Mesodermal cell (in vitro differentiated cells): Measurements from ENCODE around the gene ZFAND4.

Experiments used
- H3K27ac ChIP-seq: 2 replicates; pipeline ENCODE4 v1.7.0; 2013; ENCODE audit warnings: mild to moderate bottlenecking, low read depth, low read length, moderate library complexity; ENCODE audit not compliant: severe bottlenecking
- H3K36me3 ChIP-seq: 2 replicates; pipeline ENCODE4 v1.7.1; 2013; ENCODE audit warnings: mild to moderate bottlenecking, low read length, moderate library complexity; ENCODE audit not compliant: control insufficient read depth, insufficient read depth
- H3K4me1 ChIP-seq: one replicate; pipeline ENCODE4 v1.7.1; 2013; ENCODE audit warnings: mild to moderate bottlenecking, low read length; ENCODE audit not compliant: insufficient read depth, control insufficient read depth, poor library complexity, severe bottlenecking
- H3K4me3 ChIP-seq: 2 replicates; pipeline ENCODE4 v1.7.0; 2013; ENCODE audit warnings: low read length, control low read depth, mild to moderate bottlenecking; ENCODE audit not compliant: insufficient read depth, poor library complexity, severe bottlenecking; ENCODE audit errors: extremely low read depth
- H3K9me3 ChIP-seq: 2 replicates; pipeline ENCODE4 v1.7.1; 2013; ENCODE audit warnings: mild to moderate bottlenecking, low read length, moderate library complexity; ENCODE audit not compliant: control insufficient read depth
- WGBS, 2 experiments: methylation state at CpG; one replicate each; pipeline ENCODE4 v1.1.5; 2013; ENCODE audit warnings: missing lambda C conversion rate in 2 of 2; ENCODE audit not compliant: insufficient coverage in 2 of 2; 5-methylcytosine and 5-hydroxymethylcytosine counted together

ZFAND4 gene

GRCh38 chr10:45589868-45590267, 82.7 kb downstream of the ZFAND4 start:
- H3K27ac ChIP-seq = no peak overlapping the region
- no peaks in the 10 kb centered on the region for H3K36me3 ChIP-seq
- H3K4me1 ChIP-seq = no peaks in the 10 kb centered on the region
- no peak overlapping the region for H3K4me3 ChIP-seq
- 100% methylated on average over 2 of the region's 2 CpGs; no CpG with 5 or more reads in 1 of the 2 experiments for WGBS, 2 experiments
- H3K9me3 ChIP-seq = no peaks in the 10 kb centered on the region

GRCh38 chr10:45589009-45589408, 83.6 kb downstream of the ZFAND4 start:
- Histone ChIP-seq H3K36me3 (no peaks in the 10 kb centered on the region), H3K9me3 (no peaks in the 10 kb centered on the region), H3K4me3 (no peak overlapping the region), H3K4me1 (no peaks in the 10 kb centered on the region), H3K27ac (no peak overlapping the region)

GRCh38 chr10:45586028-45586824, 86.3 kb downstream of the ZFAND4 start:
- Histone ChIP-seq H3K9me3 (no peaks in the 10 kb centered on the region), H3K4me3 (no peak overlapping the region), H3K36me3 (no peaks in the 10 kb centered on the region), H3K27ac (no peak overlapping the region), H3K4me1 (no peaks in the 10 kb centered on the region)
- no CpG with 5 or more reads among the region's 3 CpGs for WGBS, 2 experiments

- Histone ChIP-seq H3K27ac (no peak overlapping the region), H3K36me3 (no peaks in the 10 kb centered on the region)
- no CpG with 5 or more reads among the region's 2 CpGs for WGBS, 2 experiments
These were observed 87.4 kb downstream of the ZFAND4 start for GRCh38 chr10:45585131-45585530.

GRCh38 chr10:45582386-45582781, 90.2 kb downstream of the ZFAND4 start:
- Histone ChIP-seq H3K36me3 (no peaks in the 10 kb centered on the region), H3K4me3 (no peak overlapping the region), H3K27ac (no peak overlapping the region), H3K9me3 (no peaks in the 10 kb centered on the region), H3K4me1 (no peaks in the 10 kb centered on the region)
- WGBS, 2 experiments = no CpG with 5 or more reads among the region's 1 CpG

More at GRCh38 chr10:45585131-45585530, 87.4 kb downstream of the ZFAND4 start:
- Histone ChIP-seq H3K4me3 (no peak overlapping the region), H3K4me1 (no peaks in the 10 kb centered on the region), H3K9me3 (no peaks in the 10 kb centered on the region)

- H3K36me3 ChIP-seq = no peaks in the 10 kb centered on the region
- no peak overlapping the region for H3K27ac ChIP-seq
These were observed 90.8 kb downstream of the ZFAND4 start for GRCh38 chr10:45581582-45582385.

GRCh38 chr10:45581216-45581549, 91.4 kb downstream of the ZFAND4 start:
- H3K9me3 ChIP-seq = no peaks in the 10 kb centered on the region
- H3K4me1 ChIP-seq = no peaks in the 10 kb centered on the region
- H3K4me3 ChIP-seq = no peak overlapping the region
- no peak overlapping the region for H3K27ac ChIP-seq
- no peaks in the 10 kb centered on the region for H3K36me3 ChIP-seq

More at GRCh38 chr10:45581582-45582385, 90.8 kb downstream of the ZFAND4 start:
- Histone ChIP-seq H3K9me3 (no peaks in the 10 kb centered on the region), H3K4me3 (no peak overlapping the region), H3K4me1 (no peaks in the 10 kb centered on the region)
- WGBS, 2 experiments = 66 to 91% methylated on average over 1 to 2 of the region's 3 CpGs

- 91% methylated on average over 4 to 6 of the region's 8 CpGs for WGBS, 2 experiments
- no peak overlapping the region for H3K4me3 ChIP-seq
- no peak overlapping the region for H3K27ac ChIP-seq
- no peaks in the 10 kb centered on the region for H3K9me3 ChIP-seq
- no peaks in the 10 kb centered on the region for H3K36me3 ChIP-seq
- H3K4me1 ChIP-seq = no peaks in the 10 kb centered on the region
These were observed 92.0 kb downstream of the ZFAND4 start for GRCh38 chr10:45580371-45581215.

- H3K9me3 ChIP-seq = no peaks in the 10 kb centered on the region
- H3K4me1 ChIP-seq = no peaks in the 10 kb centered on the region
- no peak overlapping the region for H3K27ac ChIP-seq
- 100% methylated on average over 1 of the region's 2 CpGs for WGBS, 2 experiments
- H3K4me3 ChIP-seq = no peak overlapping the region
- H3K36me3 ChIP-seq = no peaks in the 10 kb centered on the region
These were observed 94.1 kb downstream of the ZFAND4 start for GRCh38 chr10:45578384-45578971.

GRCh38 chr10:45575966-45576597, 96.5 kb downstream of the ZFAND4 start:
- 91% methylated on average over 3 of the region's 3 CpGs for WGBS, 2 experiments
- no peaks in the 10 kb centered on the region for H3K36me3 ChIP-seq
- no peaks in the 10 kb centered on the region for H3K9me3 ChIP-seq

More at GRCh38 chr10:45575966-45576597, 96.5 kb downstream of the ZFAND4 start:
- H3K4me3 ChIP-seq = no peak overlapping the region
- no peak overlapping the region for H3K27ac ChIP-seq
- H3K4me1 ChIP-seq = no peaks in the 10 kb centered on the region
